HepG2 (cell line): ENCODE results near the gene SYNGR2. TPM values are rescaled to one million over a fixed set of nuclear protein-coding genes. Genes with fewer than 3 reads are reported as not detected.

ENCODE experiments used
- ATAC-seq: fragments of 200-7000 bp; cut with Tn5 transposase; 3 replicates; pipeline ENCODE4 v1.9.1; 2020; ENCODE audit warnings: mild to moderate bottlenecking, moderate library complexity
- BruUV-seq: library from RNA; stranded (reverse); fragments of 400-500 nt; replicated peaks from 2 replicates; lab custom pipeline; 2021; lab: Mats Ljungman, UMichigan
- CTCF ChIA-PET: fragments of 300-600 bp; formaldehyde crosslinking; extraction: SDS; loops from one replicate; lab custom pipeline; 2021; ENCODE audit warnings: low total read pairs, inconsistent platforms, low intra/inter-chr PET ratio; lab: Yijun Ruan, JAX
- POLR2A ChIA-PET: fragments of 350-600 bp; sonication (Branson Sonifier 250); formaldehyde crosslinking; loops from one replicate; lab custom pipeline; 2020; ENCODE audit warnings: antibody characterized with exemption, inconsistent platforms; lab: Yijun Ruan, JAX
- DNase-seq: peaks from one replicate; pipeline ENCODE4 v3.0.0-alpha.2; 2015; ENCODE audit warnings: low spot score
- FAIRE-seq: peaks from 3 replicates; lab custom pipeline; 2011; peaks lifted over from hg19 to GRCh38; lab: Jason Lieb, UNC
- H2AFZ ChIP-seq: one replicate; pipeline ENCODE4 v1.6.1; 2011; ENCODE audit warnings: low read length, inconsistent platforms
- H3K27ac ChIP-seq: fragments of 300-600 bp; 3 replicates; pipeline ENCODE4 v1.8.0; 2011; ENCODE audit warnings: mixed run types, mild to moderate bottlenecking, mixed read lengths, low read length, inconsistent platforms; ENCODE audit not compliant: insufficient read depth; ENCODE audit errors: extremely low read length
- H3K27me3 ChIP-seq, 2 experiments: fragments of 200-600 bp in 1 of 2; 2 replicates in 1 of 2; 3 replicates in 1 of 2; pipeline versions ENCODE4 v1.6.0 to v1.8.0; 2011; ENCODE audit warnings: low read length in 2 of 2, mild to moderate bottlenecking in 2 of 2, moderate library complexity in 2 of 2, inconsistent platforms in 1 of 2; ENCODE audit not compliant: insufficient read depth in 2 of 2, control insufficient read depth in 1 of 2
- H3K36me3 ChIP-seq, 2 experiments: fragments of 200-600 bp in 1 of 2; replicated peaks in 1 of 2; 2 replicates in 1 of 2; 3 replicates in 1 of 2; pipeline versions ENCODE4 v1.5.1 to v1.8.0; 2011; ENCODE audit warnings: low read length in 2 of 2, inconsistent platforms in 1 of 2; ENCODE audit not compliant: insufficient read depth in 2 of 2, control insufficient read depth in 1 of 2
- H3K4me1 ChIP-seq: 2 replicates; pipeline ENCODE4 v1.5.1; 2012; ENCODE audit warnings: low read length, inconsistent platforms; ENCODE audit not compliant: insufficient read depth
- H3K4me2 ChIP-seq: 2 replicates; pipeline ENCODE4 v1.6.0; 2011; ENCODE audit warnings: low read depth, low read length, inconsistent platforms
- H3K4me3 ChIP-seq, 3 experiments: fragments of 200-600 bp in 1 of 3; sonication (generic), shearing (Covaris generic) in 1 of 3; replicated peaks in 1 of 3; 2 replicates each; pipeline ENCODE4 v1.5.1; 2011 to 2016; ENCODE audit warnings: low read length in 3 of 3, inconsistent platforms in 2 of 3, low read depth in 2 of 3, mild to moderate bottlenecking in 2 of 3, control low read depth in 1 of 3, mixed read lengths in 1 of 3; ENCODE audit not compliant: insufficient read depth in 1 of 3
- H3K79me2 ChIP-seq: one replicate; pipeline ENCODE4 v1.6.1; 2011; ENCODE audit warnings: low read length, inconsistent platforms; ENCODE audit not compliant: insufficient read depth
- H3K9ac ChIP-seq: 2 replicates; pipeline ENCODE4 v1.6.0; 2011; ENCODE audit warnings: mild to moderate bottlenecking, low read depth, low read length, inconsistent platforms; ENCODE audit not compliant: insufficient read depth
- H3K9me3 ChIP-seq: 2 replicates; pipeline ENCODE4 v1.5.1; 2012; ENCODE audit warnings: mild to moderate bottlenecking, low read length
- H4K20me1 ChIP-seq: 2 replicates; pipeline ENCODE4 v1.6.0; 2011; ENCODE audit warnings: inconsistent platforms, mild to moderate bottlenecking, low read length, moderate library complexity; ENCODE audit not compliant: insufficient read depth
- DNMT1 ChIP-seq: sonication (generic); formaldehyde crosslinking; IDR thresholded peaks from 2 replicates; pipeline ENCODE4 v1.5.1; 2020; ENCODE audit warnings: mild to moderate bottlenecking, missing genetic modification reagents
- HDAC6 ChIP-seq: fragments of 200-600 bp; sonication (generic); IDR thresholded peaks from 2 replicates; pipeline ENCODE4 v1.7.0; 2017; ENCODE audit warnings: mild to moderate bottlenecking, antibody characterized with exemption, low read length, low read depth
- KMT2A ChIP-seq: sonication (generic); formaldehyde crosslinking; IDR thresholded peaks from 2 replicates; pipeline ENCODE4 v1.4.0; 2020; ENCODE audit warnings: missing genetic modification reagents
- MAF1 ChIP-seq: sonication (generic); formaldehyde crosslinking; IDR thresholded peaks from 2 replicates; pipeline ENCODE4 v1.5.0; 2020; ENCODE audit warnings: missing genetic modification reagents, borderline replicate concordance
- MTA1 ChIP-seq: sonication (generic); formaldehyde crosslinking; IDR thresholded peaks from 2 replicates; pipeline ENCODE4 v1.4.0; 2020; ENCODE audit warnings: missing genetic modification reagents, mild to moderate bottlenecking, borderline replicate concordance
- MXD3 ChIP-seq: IDR thresholded peaks from 2 replicates; pipeline ENCODE4 v1.6.1; 2016; ENCODE audit warnings: mild to moderate bottlenecking, missing biosample characterization, missing genetic modification reagents
- MYPOP ChIP-seq: sonication (generic); formaldehyde crosslinking; IDR thresholded peaks from 2 replicates; pipeline ENCODE4 v1.8.1; 2023; ENCODE audit warnings: mild to moderate bottlenecking, moderate library complexity, missing genetic modification reagents
- RBM22 ChIP-seq: fragments of 200-400 bp; formaldehyde crosslinking; optimal IDR thresholded peaks from 2 replicates; pipeline ENCODE3; 2017; ENCODE audit warnings: mild to moderate bottlenecking, low read length, moderate library complexity
- REST ChIP-seq, 2 experiments: IDR thresholded peaks; 2 replicates each; pipeline ENCODE4 v1.6.1; 2011 to 2012; ENCODE audit warnings: low read length in 2 of 2, borderline replicate concordance in 1 of 2, low read depth in 1 of 2, mild to moderate bottlenecking in 1 of 2, moderate library complexity in 1 of 2
- THAP7 ChIP-seq: sonication (generic); formaldehyde crosslinking; IDR thresholded peaks from 2 replicates; pipeline ENCODE4 v1.8.1; 2023; ENCODE audit warnings: mild to moderate bottlenecking, missing genetic modification reagents
- ZNF20 ChIP-seq: sonication (generic); formaldehyde crosslinking; IDR thresholded peaks from 2 replicates; pipeline ENCODE4 v1.4.0; 2020; ENCODE audit warnings: mild to moderate bottlenecking, moderate library complexity, missing genetic modification reagents
- ZNF317 ChIP-seq: sonication (generic); formaldehyde crosslinking; IDR thresholded peaks from 2 replicates; pipeline ENCODE4 v1.5.0; 2020; ENCODE audit warnings: mild to moderate bottlenecking, missing genetic modification reagents
- ZNF770 ChIP-seq: sonication (generic); formaldehyde crosslinking; IDR thresholded peaks from 2 replicates; pipeline ENCODE4 v1.5.0; 2020; ENCODE audit warnings: mild to moderate bottlenecking, missing genetic modification reagents
- WGBS: methylation state at CpG from one replicate; pipeline ENCODE4 v1.1.6; 2017; ENCODE audit warnings: low lambda C conversion rate; 5-methylcytosine and 5-hydroxymethylcytosine counted together
- in situ Hi-C: cut with HindIII; loops from 2 replicates; pipeline ENCODE4 v1.10.0; 2017; ENCODE audit warnings: low pct_unique_long_range_greater_than_20kb; ENCODE audit not compliant: extremely low pct_ligation_motif_present
- intact Hi-C: fragments of 100-400 bp; cut with micrococcal nuclease; formaldehyde crosslinking; loops from one replicate; pipeline ENCODE4 v1.10.0; 2022; ENCODE audit not compliant: unreplicated experiment
- polyA plus RNA-seq, 8 experiments: library from polyadenylated mRNA; depleted of rRNA in 3 of 8; stranded (reverse) in 7 of 8; unstranded in 1 of 8; fragments of >200 nt; fragmentation: Illumina TruSeq in 4 of 8; extraction: Trizol in 4 of 8; gene quantifications; 2 replicates each; pipeline versions ENCODE4 v1.2.1 to v1.2.3, GENCODE V29; 2011 to 2016; ENCODE audit warnings: low read depth in 4 of 8, missing spikeins in 1 of 8, mixed read lengths in 1 of 8; ENCODE audit not compliant: insufficient read depth in 1 of 8
- total RNA-seq, 5 experiments: library from RNA; depleted of rRNA; stranded (reverse); fragments of >200 nt; fragmentation: Illumina TruSeq; extraction: Trizol; gene quantifications; 2 replicates each; pipeline ENCODE4 v1.2.3, GENCODE V29; 2016; ENCODE audit warnings: low read depth in 1 of 5

SYNGR2 gene
- total and polyA plus RNA-seq, 2 of the 13 experiments (the other 11 are each of a cell fraction or from before 2014, with no cell fraction given), result 46.7 to 170 TPM

GRCh38 chr17:78127888-78128550 is 40.4 kb upstream of the SYNGR2 start:
- Histone ChIP-seq H3K36me3 (peaks cover 21 to 30% of the 10 kb centered on the region in 2 experiments; a peak in 4 of 5 replicates), H2AFZ (no peak overlapping the region), H3K4me2 (peak overlapping the region; percentile 90), H4K20me1 (peaks cover 3% of the 10 kb centered on the region; the same call in 1 of the 2 replicates), H3K9ac (peak overlapping the region; percentile 90), H3K4me1 (peaks cover 54% of the 10 kb centered on the region), H3K27me3 (no peaks in the 10 kb centered on the region), H3K9me3 (no peaks in the 10 kb centered on the region), H3K27ac (peak overlapping the region; percentile 91), H3K79me2 (peaks cover 19% of the 10 kb centered on the region), H3K4me3 (peak overlapping the region; percentile 67 to 95 (median 86))
- no peak for FAIRE-seq
- in situ Hi-C loops (no loop called here), intact Hi-C loops (loop anchor here (5.0 kb wide), 1 partner anchor 39 kb away; the partner anchor contains the start of gene SYNGR2)
- ChIA-PET CTCF (no interaction called here), POLR2A (interaction anchor here (0.6 to 4.4 kb wide), 15 partner anchors 8 to 1972 kb away, joined by 3 to 57 read pairs (median 5); partner anchors contain the start of genes AFMID and TK1)
- peak; percentile 48 for ATAC-seq
- TSS peak; percentile 83 for BruUV-seq
- 0% methylated on average over 10 of the region's 39 CpGs for WGBS
- peak; percentile 45 for DNase-seq
- TF ChIP-seq MAF1 (CRISPR knock-in tag), result no peak
- TF ChIP-seq MTA1 (CRISPR knock-in tag), result no peak
- TF ChIP-seq ZNF20 (CRISPR knock-in tag), result 0 out of 2 replicates have a peak, but pooled peaks have one; percentile 34
- 0 out of 2 replicates have a peak, but pooled peaks have one; percentile 4 for TF ChIP-seq MYPOP
- TF ChIP-seq ZNF317, result peak; percentile 36
- TF ChIP-seq KMT2A (CRISPR knock-in tag), result peak; percentile 20
- no peak; the same call in 1 of the 2 replicates for TF ChIP-seq ZNF770
- TF ChIP-seq HDAC6, result no peak
- no peak for TF ChIP-seq THAP7 (CRISPR knock-in tag)
- no peak for TF ChIP-seq RBM22
- TF ChIP-seq REST (IDR thresholded peaks at IDR 0.05; ENCODE audit: borderline replicate concordance in 1 of 2, low read depth in 1 of 2, low read length in 2 of 2), result no peak
- TF ChIP-seq MXD3, result no peak
- TF ChIP-seq DNMT1 (CRISPR knock-in tag), result 0 out of 2 replicates have a peak, but pooled peaks have one; percentile 9
